ENCODE results near the gene ZYX.
"Not testable (repeated sequence)": the region's sequence is repeated elsewhere in the genome, so short reads cannot be mapped to it uniquely, and the experiment has no call there.

The ZYX gene

GRCh38 chr7:143416565-143417149, 35.5 kb downstream of the ZYX start:
- DNase-seq (ENCODE audit: low read depth in 1 of 2, low spot score in 1 of 2), result no peak

GRCh38 chr7:143417734-143418383, 36.7 kb downstream of the ZYX start:
- DNase-seq (ENCODE audit: low read depth in 1 of 2, low spot score in 1 of 2), result no peak

GRCh38 chr7:143418681-143419458, 37.7 kb downstream of the ZYX start:
- no peak for DNase-seq (ENCODE audit: low read depth in 1 of 2, low spot score in 1 of 2)

GRCh38 chr7:143419880-143420279, 38.7 kb downstream of the ZYX start:
- DNase-seq (ENCODE audit: low read depth in 1 of 2, low spot score in 1 of 2), result no peak

- DNase-seq (ENCODE audit: low read depth in 1 of 2, low spot score in 1 of 2), result not testable (repeated sequence)
Observed at GRCh38 chr7:143420624-143421023, 39.5 kb downstream of the ZYX start.

GRCh38 chr7:143422033-143422432, 40.9 kb downstream of the ZYX start:
- DNase-seq (ENCODE audit: low read depth in 1 of 2, low spot score in 1 of 2), result no peak

- DNase-seq (ENCODE audit: low read depth in 1 of 2, low spot score in 1 of 2), result not testable (repeated sequence)
Observed at GRCh38 chr7:143424476-143424875, 43.3 kb downstream of the ZYX start.

GRCh38 chr7:143426479-143427142, 45.5 kb downstream of the ZYX start:
- no peak for DNase-seq (ENCODE audit: low read depth in 1 of 2, low spot score in 1 of 2)

GRCh38 chr7:143429770-143430698, 48.9 kb downstream of the ZYX start:
- no peak for DNase-seq (ENCODE audit: low read depth in 1 of 2, low spot score in 1 of 2)

GRCh38 chr7:143431109-143431508, 50.0 kb downstream of the ZYX start:
- no peak for DNase-seq (ENCODE audit: low read depth in 1 of 2, low spot score in 1 of 2)

GRCh38 chr7:143433759-143434158, 52.6 kb downstream of the ZYX start:
- DNase-seq (ENCODE audit: low read depth in 1 of 2, low spot score in 1 of 2), result no peak

- DNase-seq (ENCODE audit: low read depth in 1 of 2, low spot score in 1 of 2), result no peak
Observed at GRCh38 chr7:143434660-143435059, 53.5 kb downstream of the ZYX start.

GRCh38 chr7:143435266-143435665, 54.1 kb downstream of the ZYX start:
- DNase-seq (ENCODE audit: low read depth in 1 of 2, low spot score in 1 of 2), result no peak

GRCh38 chr7:143436325-143436946, 55.3 kb downstream of the ZYX start:
- no peak for DNase-seq (ENCODE audit: low read depth in 1 of 2, low spot score in 1 of 2)

- no peak for DNase-seq (ENCODE audit: low read depth in 1 of 2, low spot score in 1 of 2)
Observed at GRCh38 chr7:143437578-143437977, 56.4 kb downstream of the ZYX start.

- DNase-seq (ENCODE audit: low read depth in 1 of 2, low spot score in 1 of 2), result no peak
Observed at GRCh38 chr7:143439866-143440265, 58.7 kb downstream of the ZYX start.
